ENCODE results near the gene PAEP.

Gene PAEP

GRCh38 chr9:135551456-135551855 is 10.1 kb upstream of the PAEP start:
- DNase-seq: no peak

GRCh38 chr9:135552021-135552697 is 9.4 kb upstream of the PAEP start:
- DNase-seq: no peak

- peak; percentile 10 for DNase-seq
Observed at GRCh38 chr9:135552698-135553171, 8.8 kb upstream of the PAEP start.

- DNase-seq: no peak
Observed at GRCh38 chr9:135554718-135555117, 6.8 kb upstream of the PAEP start.

GRCh38 chr9:135555203-135555602 is 6.4 kb upstream of the PAEP start:
- DNase-seq: no peak

- DNase-seq: no peak
Observed at GRCh38 chr9:135555910-135556309, 5.6 kb upstream of the PAEP start.

GRCh38 chr9:135559606-135560005 is 1.9 kb upstream of the PAEP start:
- DNase-seq: no peak

GRCh38 chr9:135562235-135562745 is 734 bp downstream of the PAEP start:
- DNase-seq: no peak

GRCh38 chr9:135563039-135563476 is 1.5 kb downstream of the PAEP start:
- DNase-seq: no peak

GRCh38 chr9:135563858-135564257 is 2.3 kb downstream of the PAEP start:
- no peak for DNase-seq

GRCh38 chr9:135565141-135565628 is 3.6 kb downstream of the PAEP start:
- DNase-seq: no peak

- no peak for DNase-seq
Observed at GRCh38 chr9:135565636-135566035, 4.1 kb downstream of the PAEP start.

- no peak for DNase-seq
Observed at GRCh38 chr9:135566552-135566951, 5.0 kb downstream of the PAEP start.

GRCh38 chr9:135567311-135567710 is 5.8 kb downstream of the PAEP start:
- no peak for DNase-seq

- no peak for DNase-seq
Observed at GRCh38 chr9:135568026-135568425, 6.5 kb downstream of the PAEP start.

- DNase-seq: no peak
Observed at GRCh38 chr9:135570456-135570855, 8.9 kb downstream of the PAEP start.

GRCh38 chr9:135572233-135572632 is 10.7 kb downstream of the PAEP start:
- DNase-seq: no peak

GRCh38 chr9:135573124-135573523 is 11.6 kb downstream of the PAEP start:
- no peak for DNase-seq

GRCh38 chr9:135574331-135574730 is 12.8 kb downstream of the PAEP start:
- DNase-seq: no peak

- DNase-seq: no peak
Observed at GRCh38 chr9:135574943-135575342, 13.4 kb downstream of the PAEP start.

- no peak for DNase-seq
Observed at GRCh38 chr9:135575995-135576631, 14.6 kb downstream of the PAEP start.

GRCh38 chr9:135577256-135577655 is 15.7 kb downstream of the PAEP start:
- DNase-seq: no peak

GRCh38 chr9:135579356-135579755 is 17.8 kb downstream of the PAEP start:
- DNase-seq: no peak
